ENCODE data around the gene PRPF6. TPM values are rescaled to one million over a fixed set of nuclear protein-coding genes. Genes with fewer than 3 reads are reported as not detected.
A peak's percentile ranks its signal among the peaks of the same experiment; 100 is the strongest.
"Not testable (repeated sequence)": the region's sequence is repeated elsewhere in the genome, so short reads cannot be mapped to it uniquely, and the experiment has no call there.

The PRPF6 gene
- total RNA-seq, 1 donor from 2014 or later, result 54.8 TPM

- DNase-seq (ENCODE audit: low read depth in 2 of 2), result peak; percentile 81 to 83
Observed at GRCh38 chr20:63972312-63973159, 8.4 kb upstream of the PRPF6 start.

- DNase-seq (ENCODE audit: low read depth in 2 of 2), result no peak
Observed at GRCh38 chr20:63973160-63973479, 7.8 kb upstream of the PRPF6 start.

- peak; percentile 87 to 92 for DNase-seq (ENCODE audit: low read depth in 2 of 2)
Observed at GRCh38 chr20:63973636-63974401, 7.1 kb upstream of the PRPF6 start.

GRCh38 chr20:63974402-63975200, 6.3 kb upstream of the PRPF6 start:
- no peak for DNase-seq (ENCODE audit: low read depth in 2 of 2)

GRCh38 chr20:63976511-63976910, 4.4 kb upstream of the PRPF6 start:
- not testable (repeated sequence) for DNase-seq (ENCODE audit: low read depth in 2 of 2)

- DNase-seq (ENCODE audit: low read depth in 2 of 2), result no peak
Observed at GRCh38 chr20:63976980-63977738, 3.8 kb upstream of the PRPF6 start.

- peak in 1 of 2 donors; percentile 76 for DNase-seq (ENCODE audit: low read depth in 2 of 2)
Observed at GRCh38 chr20:63977739-63978276, 3.1 kb upstream of the PRPF6 start.

- DNase-seq (ENCODE audit: low read depth in 2 of 2), result peak; percentile 46 to 62
Observed at GRCh38 chr20:63978319-63979228, 2.4 kb upstream of the PRPF6 start.

GRCh38 chr20:63979229-63979556, 1.7 kb upstream of the PRPF6 start:
- DNase-seq (ENCODE audit: low read depth in 2 of 2), result no peak

- peak; percentile 33 to 50 for DNase-seq (ENCODE audit: low read depth in 2 of 2)
Observed at GRCh38 chr20:63979557-63980316, 1.2 kb upstream of the PRPF6 start, which contains the start of gene SAMD10. Gene SAMD10, minus strand, starts transcription at chr20:63979642. Its CDS starts 175 bp downstream, at chr20:63979467.

- no peak for DNase-seq (ENCODE audit: low read depth in 2 of 2)
Observed at GRCh38 chr20:63980317-63980805, 571 bp upstream of the PRPF6 start.

GRCh38 chr20:63982937-63983336, 2.0 kb downstream of the PRPF6 start:
- DNase-seq (ENCODE audit: low read depth in 2 of 2), result no peak

GRCh38 chr20:64000906-64001305, 20.0 kb downstream of the PRPF6 start:
- DNase-seq (ENCODE audit: low read depth in 2 of 2), result no peak

- no peak for DNase-seq (ENCODE audit: low read depth in 2 of 2)
Observed at GRCh38 chr20:64001607-64002011, 20.7 kb downstream of the PRPF6 start.

GRCh38 chr20:64003960-64004725, 23.2 kb downstream of the PRPF6 start:
- no peak for DNase-seq (ENCODE audit: low read depth in 2 of 2)

- DNase-seq (ENCODE audit: low read depth in 2 of 2), result no peak
Observed at GRCh38 chr20:64005394-64005793, 24.5 kb downstream of the PRPF6 start.

- DNase-seq (ENCODE audit: low read depth in 2 of 2), result no peak
Observed at GRCh38 chr20:64006490-64006889, 25.6 kb downstream of the PRPF6 start.

- DNase-seq (ENCODE audit: low read depth in 2 of 2), result no peak
Observed at GRCh38 chr20:64006902-64007301, 26.0 kb downstream of the PRPF6 start.

Data from lung microvascular endothelial cell (primary cell).